IMR-90 (cell line): ENCODE results near the gene HSPA9. TPM values are rescaled to one million over a fixed set of nuclear protein-coding genes. Genes with fewer than 3 reads are reported as not detected.

Experiments
- ATAC-seq: fragments of 200-7000 bp; cut with Tn5 transposase; 2 replicates; pipeline ENCODE4 v1.9.1; 2020; ENCODE audit warnings: low read depth, mild to moderate bottlenecking, moderate library complexity
- BruUV-seq: library from RNA; stranded (reverse); fragments of 400-500 nt; replicated peaks from 2 replicates; lab custom pipeline; 2021; lab: Mats Ljungman, UMichigan
- CTCF ChIA-PET: fragments of 300-600 bp; formaldehyde crosslinking; extraction: SDS; loops from one replicate; lab custom pipeline; 2021; ENCODE audit warnings: antibody characterized with exemption; lab: Yijun Ruan, JAX
- POLR2A ChIA-PET: fragments of 300-600 bp; sonication (Branson Sonifier 250); formaldehyde crosslinking; loops from one replicate; lab custom pipeline; 2022; ENCODE audit warnings: antibody characterized with exemption; ENCODE audit not compliant: unreplicated experiment; lab: Charles Lee
- DNase-seq: peaks from one replicate; pipeline ENCODE4 v3.0.0; 2013
- H2AFZ ChIP-seq: replicated peaks from 2 replicates; pipeline ENCODE3; 2013; ENCODE audit warnings: low read length, mild to moderate bottlenecking; ENCODE audit not compliant: poor library complexity
- H2AK5ac ChIP-seq: 2 replicates; pipeline ENCODE4 v1.6.1; 2013; ENCODE audit warnings: low read depth, low read length, inconsistent platforms
- H2AK9ac ChIP-seq: replicated peaks from 2 replicates; pipeline ENCODE3; 2013; ENCODE audit warnings: mild to moderate bottlenecking, low read depth, low read length, moderate library complexity; ENCODE audit not compliant: poor library complexity
- H2BK120ac ChIP-seq: 2 replicates; pipeline ENCODE4 v1.6.1; 2013; ENCODE audit warnings: low read depth, low read length, inconsistent platforms
- H2BK15ac ChIP-seq: 3 replicates; pipeline ENCODE4 v1.6.1; 2013; ENCODE audit warnings: low read depth, low read length, inconsistent platforms
- H2BK20ac ChIP-seq: 2 replicates; pipeline ENCODE4 v1.6.1; 2013; ENCODE audit warnings: low read depth, mild to moderate bottlenecking, inconsistent platforms, low read length, moderate library complexity
- H2BK5ac ChIP-seq: 2 replicates; pipeline ENCODE4 v1.6.1; 2013; ENCODE audit warnings: mild to moderate bottlenecking, low read depth, low read length, inconsistent platforms; ENCODE audit not compliant: poor library complexity, severe bottlenecking
- H3K14ac ChIP-seq: replicated peaks from 2 replicates; pipeline ENCODE4 v1.6.1; 2013; ENCODE audit warnings: low read depth, low read length, inconsistent platforms
- H3K18ac ChIP-seq: 2 replicates; pipeline ENCODE4 v1.6.1; 2013; ENCODE audit warnings: low read depth, low read length, control low read depth
- H3K23ac ChIP-seq: 2 replicates; pipeline ENCODE4 v1.6.1; 2013; ENCODE audit warnings: low read depth, low read length, inconsistent platforms
- H3K27ac ChIP-seq: 2 replicates; pipeline ENCODE4 v1.5.1; 2013; ENCODE audit warnings: mild to moderate bottlenecking, control low read depth, low read length; ENCODE audit not compliant: insufficient read depth
- H3K27me3 ChIP-seq: 2 replicates; pipeline ENCODE4 v1.6.1; 2013; ENCODE audit warnings: low read length; ENCODE audit not compliant: control insufficient read depth, insufficient read depth
- H3K36me3 ChIP-seq: 2 replicates; pipeline ENCODE4 v1.6.1; 2013; ENCODE audit warnings: low read length, mixed read lengths; ENCODE audit not compliant: control insufficient read depth, insufficient read depth
- H3K4ac ChIP-seq: 2 replicates; pipeline ENCODE4 v1.6.1; 2013; ENCODE audit warnings: low read depth, low read length, inconsistent platforms
- H3K4me1 ChIP-seq: 2 replicates; pipeline ENCODE4 v1.6.1; 2013; ENCODE audit warnings: low read length, mixed read lengths; ENCODE audit not compliant: control insufficient read depth, insufficient read depth
- H3K4me2 ChIP-seq: 2 replicates; pipeline ENCODE4 v1.6.1; 2013; ENCODE audit warnings: low read depth, mild to moderate bottlenecking, control low read depth, low read length, moderate library complexity
- H3K4me3 ChIP-seq: 2 replicates; pipeline ENCODE4 v1.5.1; 2013; ENCODE audit warnings: low read depth, mild to moderate bottlenecking, control low read depth, low read length, moderate library complexity; ENCODE audit not compliant: insufficient read depth
- H3K56ac ChIP-seq: 2 replicates; pipeline ENCODE4 v1.6.1; 2013; ENCODE audit warnings: low read length, inconsistent platforms; ENCODE audit not compliant: insufficient read depth; ENCODE audit errors: extremely low read depth
- H3K79me1 ChIP-seq, 2 experiments: 2 replicates each; pipeline ENCODE4 v1.6.1; 2013; ENCODE audit warnings: low read length in 2 of 2, inconsistent platforms in 1 of 2, low read depth in 1 of 2
- H3K9ac ChIP-seq: 2 replicates; pipeline ENCODE4 v1.6.1; 2013; ENCODE audit warnings: low read depth, low read length, control low read depth
- H3K9me1 ChIP-seq: 2 replicates; pipeline ENCODE4 v1.6.1; 2013; ENCODE audit warnings: low read length, inconsistent platforms; ENCODE audit not compliant: insufficient read depth
- H3K9me3 ChIP-seq: 2 replicates; pipeline ENCODE4 v1.6.1; 2013; ENCODE audit warnings: low read length; ENCODE audit not compliant: control insufficient read depth, insufficient read depth
- H4K20me1 ChIP-seq: 2 replicates; pipeline ENCODE4 v1.6.1; 2013; ENCODE audit warnings: low read length, inconsistent platforms; ENCODE audit not compliant: insufficient read depth
- H4K5ac ChIP-seq: 2 replicates; pipeline ENCODE4 v1.6.1; 2013; ENCODE audit warnings: mild to moderate bottlenecking, low read depth, low read length, control low read depth
- H4K8ac ChIP-seq, 2 experiments: 2 replicates each; pipeline ENCODE4 v1.6.1; 2013; ENCODE audit warnings: low read depth in 2 of 2, low read length in 2 of 2, control low read depth in 1 of 2, inconsistent platforms in 1 of 2
- H4K91ac ChIP-seq: 2 replicates; pipeline ENCODE4 v1.6.1; 2013; ENCODE audit warnings: low read depth, low read length, inconsistent platforms; ENCODE audit not compliant: insufficient read depth
- BHLHE40 ChIP-seq: fragments of 150-350 bp; IDR thresholded peaks from 2 replicates; pipeline ENCODE4 v1.6.1; 2016; ENCODE audit warnings: mild to moderate bottlenecking, low read depth, low read length
- CEBPB ChIP-seq: IDR thresholded peaks from 2 replicates; pipeline ENCODE4 v1.6.1; 2012; ENCODE audit warnings: low read depth, low read length, improper control_type of control experiment
- FOS ChIP-seq: fragments of 150-350 bp; IDR thresholded peaks from 2 replicates; pipeline ENCODE4 v1.6.1; 2016; ENCODE audit warnings: low read depth, low read length
- MAFK ChIP-seq: IDR thresholded peaks from 2 replicates; pipeline ENCODE4 v1.6.1; 2012; ENCODE audit warnings: low read depth, low read length, improper control_type of control experiment
- MAZ ChIP-seq: IDR thresholded peaks from 2 replicates; pipeline ENCODE4 v1.6.1; 2012; ENCODE audit warnings: low read depth, mild to moderate bottlenecking, low read length, improper control_type of control experiment, moderate library complexity, borderline replicate concordance
- MXI1 ChIP-seq: IDR thresholded peaks from 2 replicates; pipeline ENCODE4 v1.6.1; 2012; ENCODE audit warnings: low read depth, mild to moderate bottlenecking, low read length, moderate library complexity, borderline replicate concordance
- POLR2A ChIP-seq: IDR thresholded peaks from 2 replicates; pipeline ENCODE4 v1.6.1; 2012; ENCODE audit warnings: mild to moderate bottlenecking, low read depth, low read length
- RAD21 ChIP-seq: IDR thresholded peaks from 2 replicates; pipeline ENCODE4 v1.6.1; 2012; ENCODE audit warnings: low read length, improper control_type of control experiment
- RCOR1 ChIP-seq: IDR thresholded peaks from 2 replicates; pipeline ENCODE4 v1.6.1; 2012; ENCODE audit warnings: mild to moderate bottlenecking, low read length, improper control_type of control experiment; ENCODE audit not compliant: insufficient replicate concordance
- RFX5 ChIP-seq: IDR thresholded peaks from 2 replicates; pipeline ENCODE4 v1.8.0; 2012; ENCODE audit warnings: low read depth, mild to moderate bottlenecking, low read length, moderate library complexity
- SMC3 ChIP-seq: fragments of 150-350 bp; IDR thresholded peaks from 2 replicates; pipeline ENCODE4 v1.6.1; 2016; ENCODE audit warnings: low read depth, mild to moderate bottlenecking, antibody characterized with exemption, low read length, moderate library complexity
- WGBS, 2 experiments: methylation state at CpG; one replicate each; pipeline versions ENCODE4 v1.1.5 to v1.1.7; 2013; ENCODE audit warnings: missing lambda C conversion rate in 2 of 2; ENCODE audit not compliant: insufficient read length in 1 of 2; ENCODE audit errors: extremely low coverage in 2 of 2; 5-methylcytosine and 5-hydroxymethylcytosine counted together
- dilution Hi-C: fragments of 300-500 bp; cut with HindIII; formaldehyde crosslinking; loops from one replicate; pipeline ENCODE4 v1.14.3; 2018; ENCODE audit warnings: low sequenced_read_pairs; ENCODE audit not compliant: unreplicated experiment
- in situ Hi-C: fragments of 300-500 bp; cut with MboI; formaldehyde crosslinking; loops from 3 replicates; pipeline ENCODE4 v1.14.3; 2019; ENCODE audit warnings: low sequenced_read_pairs, inconsistent platforms, mixed read lengths
- intact Hi-C: fragments of 100-400 bp; cut with micrococcal nuclease; formaldehyde crosslinking; loops from 2 replicates; pipeline ENCODE4 v1.10.0; 2022
- polyA plus RNA-seq, 3 experiments: library from polyadenylated mRNA; depleted of rRNA; stranded (reverse); fragments of >200 nt; gene quantifications; 2 replicates each; pipeline ENCODE4 v1.2.3, GENCODE V29; 2012; ENCODE audit warnings: low replicate concordance in 1 of 3
- total RNA-seq: library from RNA; depleted of rRNA; stranded (reverse); fragments of >200 nt; gene quantifications from 2 replicates; pipeline ENCODE4 v1.2.3, GENCODE V29; 2012
- TF ChIP-seq, protein P1 (sequence below): fragments of 150-350 bp; IDR thresholded peaks from 2 replicates; pipeline ENCODE4 v1.6.1; 2017; ENCODE audit warnings: mild to moderate bottlenecking, antibody characterized with exemption, low read length, low read depth
- TF ChIP-seq, protein P2 (sequence below): fragments of 150-350 bp; IDR thresholded peaks from 2 replicates; pipeline ENCODE4 v1.6.1; 2016; ENCODE audit warnings: low read depth, mild to moderate bottlenecking, low read length, moderate library complexity, borderline replicate concordance
- TF ChIP-seq, protein P3 (sequence below): conservative IDR thresholded peaks from 2 replicates; pipeline ENCODE4 v1.5.1; 2012; ENCODE audit warnings: mild to moderate bottlenecking, low read depth, low read length, improper control_type of control experiment

HSPA9 gene
- total and polyA plus RNA-seq, 2 of the 4 experiments (the other 2 are of a cell fraction): 157 to 472 TPM

DNA sequence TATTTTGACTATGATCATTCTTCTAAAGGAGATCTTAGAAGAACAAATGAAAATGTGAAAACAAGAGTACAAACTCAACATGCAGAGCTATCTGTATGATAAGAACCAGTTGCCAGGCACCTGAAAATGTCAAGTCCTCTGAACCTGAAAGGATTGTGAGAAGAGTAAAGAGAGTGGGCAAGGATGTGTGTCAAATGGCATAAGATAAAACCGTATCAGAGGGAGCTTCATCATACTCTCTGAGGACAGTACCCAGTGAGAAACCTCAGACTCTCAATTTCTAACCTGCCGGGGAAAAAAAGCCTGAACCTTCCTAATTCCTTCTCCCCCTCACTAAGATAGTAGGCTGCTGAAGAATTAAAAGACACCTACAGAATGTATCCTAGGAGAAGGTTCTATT, 39.0 kb downstream of the HSPA9 start:
- H3K36me3 ChIP-seq: peaks cover 6% of the 10 kb centered on the region

More for the DNA sequence above, 39.0 kb downstream of the HSPA9 start:
- H4K91ac ChIP-seq: no peak overlapping the region
- no peak overlapping the region for H4K5ac ChIP-seq
- DNase-seq (no peak), ATAC-seq (no peak)
- H3K9ac ChIP-seq: no peak overlapping the region
- no peak overlapping the region for H3K23ac ChIP-seq
- H2AFZ ChIP-seq: no peak overlapping the region
- H2BK5ac ChIP-seq: no peak overlapping the region
- peaks cover 5% of the 10 kb centered on the region; the same call in 1 of the 2 replicates for H3K9me1 ChIP-seq
- dilution Hi-C loops (no loop called here), in situ Hi-C loops (no loop called here), intact Hi-C loops (no loop called here)
- TF ChIP-seq FOS (no peak), MAFK (no peak), POLR2A (no peak), SMC3 (no peak), RCOR1 (no peak), CEBPB (no peak), MAZ (no peak), BHLHE40 (no peak), MXI1 (no peak), RAD21 (no peak), RFX5 (no peak)
- TF ChIP-seq, protein P1, sequence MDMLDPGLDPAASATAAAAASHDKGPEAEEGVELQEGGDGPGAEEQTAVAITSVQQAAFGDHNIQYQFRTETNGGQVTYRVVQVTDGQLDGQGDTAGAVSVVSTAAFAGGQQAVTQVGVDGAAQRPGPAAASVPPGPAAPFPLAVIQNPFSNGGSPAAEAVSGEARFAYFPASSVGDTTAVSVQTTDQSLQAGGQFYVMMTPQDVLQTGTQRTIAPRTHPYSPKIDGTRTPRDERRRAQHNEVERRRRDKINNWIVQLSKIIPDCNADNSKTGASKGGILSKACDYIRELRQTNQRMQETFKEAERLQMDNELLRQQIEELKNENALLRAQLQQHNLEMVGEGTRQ: no peak
- TF ChIP-seq, protein P2, sequence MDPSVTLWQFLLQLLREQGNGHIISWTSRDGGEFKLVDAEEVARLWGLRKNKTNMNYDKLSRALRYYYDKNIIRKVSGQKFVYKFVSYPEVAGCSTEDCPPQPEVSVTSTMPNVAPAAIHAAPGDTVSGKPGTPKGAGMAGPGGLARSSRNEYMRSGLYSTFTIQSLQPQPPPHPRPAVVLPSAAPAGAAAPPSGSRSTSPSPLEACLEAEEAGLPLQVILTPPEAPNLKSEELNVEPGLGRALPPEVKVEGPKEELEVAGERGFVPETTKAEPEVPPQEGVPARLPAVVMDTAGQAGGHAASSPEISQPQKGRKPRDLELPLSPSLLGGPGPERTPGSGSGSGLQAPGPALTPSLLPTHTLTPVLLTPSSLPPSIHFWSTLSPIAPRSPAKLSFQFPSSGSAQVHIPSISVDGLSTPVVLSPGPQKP: no peak
- TF ChIP-seq, protein P3, sequence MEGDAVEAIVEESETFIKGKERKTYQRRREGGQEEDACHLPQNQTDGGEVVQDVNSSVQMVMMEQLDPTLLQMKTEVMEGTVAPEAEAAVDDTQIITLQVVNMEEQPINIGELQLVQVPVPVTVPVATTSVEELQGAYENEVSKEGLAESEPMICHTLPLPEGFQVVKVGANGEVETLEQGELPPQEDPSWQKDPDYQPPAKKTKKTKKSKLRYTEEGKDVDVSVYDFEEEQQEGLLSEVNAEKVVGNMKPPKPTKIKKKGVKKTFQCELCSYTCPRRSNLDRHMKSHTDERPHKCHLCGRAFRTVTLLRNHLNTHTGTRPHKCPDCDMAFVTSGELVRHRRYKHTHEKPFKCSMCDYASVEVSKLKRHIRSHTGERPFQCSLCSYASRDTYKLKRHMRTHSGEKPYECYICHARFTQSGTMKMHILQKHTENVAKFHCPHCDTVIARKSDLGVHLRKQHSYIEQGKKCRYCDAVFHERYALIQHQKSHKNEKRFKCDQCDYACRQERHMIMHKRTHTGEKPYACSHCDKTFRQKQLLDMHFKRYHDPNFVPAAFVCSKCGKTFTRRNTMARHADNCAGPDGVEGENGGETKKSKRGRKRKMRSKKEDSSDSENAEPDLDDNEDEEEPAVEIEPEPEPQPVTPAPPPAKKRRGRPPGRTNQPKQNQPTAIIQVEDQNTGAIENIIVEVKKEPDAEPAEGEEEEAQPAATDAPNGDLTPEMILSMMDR: no peak
- no peak overlapping the region for H2AK5ac ChIP-seq
- no peak overlapping the region for H3K4ac ChIP-seq
- peaks cover 7 to 38% of the 10 kb centered on the region in 2 experiments; a peak in 3 of 4 replicates for H3K79me1 ChIP-seq
- CTCF ChIA-PET: interaction anchor here (0.9 to 1.3 kb wide), 2 partner anchors 10 to 15 kb away, joined by 3 to 4 read pairs; no protein-coding TSS in a partner anchor
- H2BK15ac ChIP-seq: no peak overlapping the region
- H4K20me1 ChIP-seq: peaks cover 86% of the 10 kb centered on the region
- no peak overlapping the region for H3K14ac ChIP-seq
- H2AK9ac ChIP-seq: no peak overlapping the region
- H2BK20ac ChIP-seq: no peak overlapping the region
- POLR2A ChIA-PET: interaction anchor here (0.6 kb wide), 1 partner anchor 663 kb away, joined by 3 read pairs; no protein-coding TSS in a partner anchor
- no peak overlapping the region for H3K4me2 ChIP-seq
- no CpG with 5 or more reads among the region's 2 CpGs for WGBS, 2 experiments
- H3K9me3 ChIP-seq: no peaks in the 10 kb centered on the region
- no peak overlapping the region for H2BK120ac ChIP-seq
- H3K4me1 ChIP-seq: no peaks in the 10 kb centered on the region
- H3K27ac ChIP-seq: no peak overlapping the region
- H4K8ac ChIP-seq: no peak overlapping the region
- no peaks in the 10 kb centered on the region for H3K27me3 ChIP-seq
- H3K56ac ChIP-seq: no peak overlapping the region
- H3K18ac ChIP-seq: no peak overlapping the region
- BruUV-seq: no TSS peak
- no peak overlapping the region for H3K4me3 ChIP-seq
